Activated CD8-positive, alpha-beta memory T cell treated with anti-CD3 and anti-CD28 coated beads, Interleukin-2, amount 50 U/mL, for 4 hours (primary cell): ENCODE data around the gene RNASE8.

ENCODE experiments used
- DNase-seq: peaks from one replicate; pipeline ENCODE4 v3.0.0-alpha.2; 2020

Gene RNASE8

DNA sequence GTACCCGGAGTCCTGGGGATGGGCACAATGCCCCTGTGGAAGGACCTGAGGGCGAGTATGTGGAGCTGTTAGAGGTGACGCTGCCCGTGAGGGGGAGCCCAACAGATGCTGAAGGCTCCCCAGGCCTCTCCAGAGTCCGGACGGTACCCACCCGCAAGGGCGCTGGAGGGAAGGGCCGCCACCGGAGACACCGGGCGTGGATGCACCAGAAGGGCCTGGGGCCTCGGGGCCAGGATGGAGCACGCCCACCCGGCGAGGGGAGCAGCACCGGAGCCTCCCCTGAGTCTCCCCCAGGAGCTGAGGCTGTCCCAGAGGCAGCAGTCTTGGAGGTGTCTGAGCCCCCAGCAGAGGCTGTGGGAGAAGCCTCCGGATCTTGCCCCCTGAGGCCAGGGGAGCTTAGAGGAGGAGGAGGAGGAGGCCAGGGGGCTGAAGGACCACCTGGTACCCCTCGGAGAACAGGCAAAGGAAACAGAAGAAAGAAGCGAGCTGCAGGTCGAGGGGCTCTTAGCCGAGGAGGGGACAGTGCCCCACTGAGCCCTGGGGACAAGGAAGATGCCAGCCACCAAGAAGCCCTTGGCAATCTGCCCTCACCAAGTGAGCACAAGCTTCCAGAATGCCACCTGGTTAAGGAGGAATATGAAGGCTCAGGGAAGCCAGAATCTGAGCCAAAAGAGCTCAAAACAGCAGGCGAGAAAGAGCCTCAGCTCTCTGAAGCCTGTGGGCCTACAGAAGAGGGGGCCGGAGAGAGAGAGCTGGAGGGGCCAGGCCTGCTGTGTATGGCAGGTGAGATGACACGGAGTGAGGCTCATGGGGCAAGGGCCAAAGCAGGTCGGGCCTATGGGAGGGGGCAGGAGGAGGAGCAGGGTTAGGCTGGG is 17.0 kb downstream of the RNASE8 start:
- no peak for DNase-seq

DNA sequence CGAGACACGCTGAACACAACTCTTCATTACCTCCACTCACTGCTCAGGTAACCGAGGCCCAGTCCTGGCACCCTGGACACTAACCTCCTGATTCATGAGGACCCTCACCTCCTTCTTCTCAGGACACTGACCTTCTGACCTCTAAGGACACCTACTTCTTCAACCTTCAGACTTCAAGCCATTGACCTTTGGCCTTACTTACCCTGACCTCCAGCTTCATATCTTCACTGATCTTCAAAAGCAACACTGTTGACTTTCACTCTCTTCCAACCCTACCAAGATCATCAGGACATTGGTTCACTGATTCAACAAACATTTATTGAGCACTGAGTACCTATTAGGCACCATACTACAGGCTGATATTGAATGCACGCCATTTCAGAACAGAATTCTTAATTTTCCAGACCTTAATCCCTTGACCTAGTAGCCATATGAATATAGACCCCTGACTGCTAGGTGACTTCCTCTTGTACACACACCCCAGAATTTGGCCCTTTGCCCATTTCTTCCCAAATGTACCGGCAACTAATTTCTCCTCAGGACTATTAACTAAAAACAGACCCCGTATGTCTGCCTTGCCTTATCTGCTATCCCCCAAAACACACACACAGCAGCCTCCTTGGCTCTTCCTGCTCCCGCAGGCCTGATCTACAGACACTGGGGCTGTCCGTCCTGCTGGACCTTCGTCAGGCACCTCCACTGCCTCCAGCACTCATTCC is 18.3 kb downstream of the RNASE8 start:
- DNase-seq = no peak

DNA sequence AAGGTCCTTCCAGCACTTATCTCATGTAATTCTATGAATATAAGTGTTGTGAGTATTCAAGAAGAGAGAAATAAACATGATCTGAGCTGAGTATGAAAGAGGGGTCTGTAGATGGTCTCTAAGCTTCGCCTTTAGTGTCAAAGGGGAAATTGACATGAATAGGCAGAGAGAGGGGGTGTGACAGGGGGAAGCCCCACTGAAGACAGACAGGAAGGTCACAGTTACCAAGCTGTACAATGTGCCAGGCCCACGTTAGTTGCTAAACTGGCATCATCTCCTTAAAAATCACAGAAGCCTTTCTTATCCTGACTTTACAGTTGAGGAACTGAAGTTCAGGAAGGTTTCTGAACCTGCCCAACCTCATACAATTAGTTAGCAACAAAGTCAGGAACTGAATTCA is 20.1 kb downstream of the RNASE8 start:
- no peak for DNase-seq

DNA sequence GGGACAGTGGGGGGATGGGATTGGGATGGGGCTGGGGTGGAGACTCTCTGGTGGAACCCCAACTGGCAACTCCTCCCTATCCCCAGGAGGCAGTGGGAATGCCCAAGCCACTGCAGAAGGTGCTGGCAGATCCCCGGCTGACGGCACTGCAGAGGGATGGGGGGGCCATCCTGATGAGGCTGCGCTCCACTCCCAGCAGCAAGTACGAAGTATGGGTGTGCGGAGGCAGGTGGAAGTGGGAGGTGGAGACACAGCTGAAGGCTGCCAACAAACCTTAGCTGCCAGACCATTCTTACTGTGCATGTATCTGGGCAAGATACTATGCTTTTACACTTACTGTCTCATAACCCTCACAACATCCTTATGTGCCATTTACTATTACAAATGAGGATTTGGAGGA is 20.7 kb downstream of the RNASE8 start:
- no peak for DNase-seq

DNA sequence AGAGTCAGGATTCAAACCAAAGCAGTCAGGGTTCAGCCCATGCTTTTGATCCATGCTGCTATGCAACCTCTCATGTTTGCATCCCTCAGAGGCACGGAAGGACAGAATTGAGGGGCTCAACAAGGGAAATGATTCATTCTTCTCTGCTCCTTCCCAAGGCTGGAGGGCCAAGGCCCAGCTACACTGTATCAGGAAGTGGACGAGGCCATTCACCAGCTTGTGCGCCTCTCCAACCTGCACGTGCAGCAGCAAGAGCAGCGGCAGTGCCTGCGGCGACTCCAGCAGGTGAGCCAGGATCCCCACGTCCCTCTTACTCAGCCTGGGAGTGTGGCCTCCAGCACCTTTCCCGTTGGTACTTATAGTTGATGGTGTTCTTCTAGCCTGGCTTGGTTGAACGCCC is 21.1 kb downstream of the RNASE8 start:
- no peak for DNase-seq

DNA sequence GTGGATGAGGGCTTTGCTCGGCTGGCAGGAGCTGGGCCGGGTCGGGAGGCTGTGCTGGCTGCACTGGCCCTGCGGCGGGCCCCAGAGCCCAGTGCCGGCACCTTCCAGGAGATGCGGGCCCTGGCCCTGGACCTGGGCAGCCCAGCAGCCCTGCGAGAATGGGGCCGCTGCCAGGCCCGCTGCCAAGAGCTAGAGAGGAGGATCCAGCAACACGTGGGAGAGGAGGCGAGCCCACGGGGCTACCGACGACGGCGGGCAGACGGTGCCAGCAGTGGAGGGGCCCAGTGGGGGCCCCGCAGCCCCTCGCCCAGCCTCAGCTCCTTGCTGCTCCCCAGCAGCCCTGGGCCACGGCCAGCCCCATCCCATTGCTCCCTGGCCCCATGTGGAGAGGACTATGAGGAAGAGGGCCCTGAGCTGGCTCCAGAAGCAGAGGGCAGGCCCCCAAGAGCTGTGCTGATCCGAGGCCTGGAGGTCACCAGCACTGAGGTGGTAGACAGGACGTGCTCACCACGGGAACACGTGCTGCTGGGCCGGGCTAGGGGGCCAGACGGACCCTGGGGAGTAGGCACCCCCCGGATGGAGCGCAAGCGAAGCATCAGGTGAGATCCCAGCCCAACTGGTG is 24.0 kb downstream of the RNASE8 start:
- no peak for DNase-seq

DNA sequence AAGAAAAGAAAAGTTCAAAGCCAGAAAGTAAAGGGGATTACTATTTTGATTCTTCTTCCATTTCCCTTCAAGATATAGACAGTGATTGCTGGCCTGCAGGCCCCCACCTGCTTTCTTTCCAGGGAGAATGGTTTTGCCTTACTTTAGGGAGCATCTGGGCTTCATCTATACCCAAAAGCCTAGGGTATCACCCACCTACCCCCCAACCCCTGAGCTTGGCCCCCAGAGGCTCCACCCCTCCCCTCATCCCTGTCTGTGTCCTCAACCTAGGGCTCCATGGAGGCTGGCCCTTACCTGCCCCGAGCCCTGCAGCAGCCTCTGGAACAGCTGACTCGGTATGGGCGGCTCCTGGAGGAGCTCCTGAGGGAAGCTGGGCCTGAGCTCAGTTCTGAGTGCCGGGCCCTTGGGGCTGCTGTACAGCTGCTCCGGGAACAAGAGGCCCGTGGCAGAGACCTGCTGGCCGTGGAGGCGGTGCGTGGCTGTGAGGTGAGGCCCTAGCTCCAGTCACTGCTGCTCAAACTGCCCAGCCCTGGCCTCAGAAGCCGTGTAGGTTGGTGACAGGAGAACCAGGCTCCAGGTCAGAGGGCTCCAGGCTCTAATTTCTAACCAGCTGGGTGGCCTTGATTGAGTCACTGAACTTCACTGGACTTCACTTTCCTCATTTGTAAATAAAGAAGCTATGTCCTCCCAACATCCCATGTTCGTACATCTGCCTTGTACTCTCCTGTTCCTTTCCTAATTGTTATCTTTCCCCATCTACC is 26.1 kb downstream of the RNASE8 start:
- no peak for DNase-seq

DNA sequence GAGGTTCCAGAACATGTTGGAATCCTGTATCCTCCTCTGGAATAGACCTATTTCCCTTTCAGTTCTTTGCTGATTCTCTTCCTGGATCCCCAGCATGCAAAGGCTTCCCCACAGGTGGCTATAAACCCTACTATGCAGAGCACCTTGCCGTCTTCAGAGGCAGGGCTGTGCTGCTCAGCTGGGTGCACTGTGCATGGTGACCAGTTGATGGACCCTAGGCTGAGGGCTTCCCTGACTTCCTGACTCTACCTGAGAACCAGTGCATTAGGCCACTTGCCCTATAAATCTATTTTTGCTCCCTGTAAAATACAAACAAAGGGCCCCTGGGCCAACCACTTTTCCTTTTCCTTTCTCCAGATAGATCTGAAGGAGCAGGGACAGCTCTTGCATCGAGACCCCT is 26.8 kb downstream of the RNASE8 start:
- DNase-seq = no peak

DNA sequence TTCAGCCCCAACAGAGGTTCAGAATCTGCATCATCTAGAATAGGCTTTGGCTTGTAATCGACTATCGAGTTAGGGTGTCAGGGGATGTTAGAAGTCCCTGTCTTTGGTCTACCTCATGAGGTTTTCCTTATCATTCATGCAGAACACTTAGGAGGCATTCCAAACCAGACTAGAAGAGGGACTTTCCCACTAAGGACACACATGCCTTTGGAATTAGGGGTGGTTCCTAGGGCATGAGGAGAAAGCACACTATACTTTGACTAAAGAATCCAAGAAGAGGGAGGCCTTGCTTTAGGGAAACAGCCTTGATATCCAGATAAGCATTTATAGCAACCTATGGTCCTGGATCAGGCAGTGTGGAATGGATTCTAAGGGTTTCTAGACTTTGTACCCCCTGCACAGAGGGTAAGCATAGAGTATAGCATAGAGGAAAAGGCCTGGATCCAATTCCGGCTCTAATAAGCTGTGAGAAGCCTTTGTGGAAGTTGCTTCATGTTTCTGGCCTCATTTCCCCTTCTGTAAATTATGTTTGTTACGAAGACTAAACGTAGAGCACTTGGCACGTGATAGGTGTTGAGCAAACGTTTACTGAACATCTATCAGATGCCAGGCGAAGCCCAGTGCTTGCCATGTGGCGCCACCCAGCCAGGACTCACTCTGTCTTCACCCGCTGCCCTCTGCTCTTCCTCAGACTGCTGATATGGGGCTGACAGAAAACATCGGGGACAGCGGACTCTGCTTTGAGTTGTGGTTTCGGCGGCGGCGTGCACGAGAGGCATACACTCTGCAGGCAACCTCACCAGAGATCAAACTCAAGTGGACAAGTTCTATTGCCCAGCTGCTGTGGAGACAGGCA is 27.6 kb downstream of the RNASE8 start:
- no peak for DNase-seq

DNA sequence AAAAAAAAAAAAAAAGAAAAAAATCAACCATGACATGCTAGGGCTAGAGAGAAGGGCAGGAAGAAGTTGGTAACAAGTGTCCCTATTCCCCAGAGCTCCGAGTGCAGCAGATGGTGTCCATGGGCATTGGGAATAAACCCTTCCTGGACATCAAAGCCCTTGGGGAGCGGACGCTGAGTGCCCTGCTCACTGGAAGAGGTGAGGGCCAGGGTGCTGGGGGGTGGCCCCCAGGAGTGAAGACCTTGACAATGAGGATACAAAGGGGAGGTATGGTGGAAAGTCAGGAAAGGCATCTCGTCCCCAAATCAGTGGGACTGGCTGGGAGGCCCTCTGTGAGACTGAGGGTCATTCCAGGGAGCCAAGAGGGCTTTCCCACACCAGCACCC is 29.3 kb downstream of the RNASE8 start:
- no peak for DNase-seq

DNA sequence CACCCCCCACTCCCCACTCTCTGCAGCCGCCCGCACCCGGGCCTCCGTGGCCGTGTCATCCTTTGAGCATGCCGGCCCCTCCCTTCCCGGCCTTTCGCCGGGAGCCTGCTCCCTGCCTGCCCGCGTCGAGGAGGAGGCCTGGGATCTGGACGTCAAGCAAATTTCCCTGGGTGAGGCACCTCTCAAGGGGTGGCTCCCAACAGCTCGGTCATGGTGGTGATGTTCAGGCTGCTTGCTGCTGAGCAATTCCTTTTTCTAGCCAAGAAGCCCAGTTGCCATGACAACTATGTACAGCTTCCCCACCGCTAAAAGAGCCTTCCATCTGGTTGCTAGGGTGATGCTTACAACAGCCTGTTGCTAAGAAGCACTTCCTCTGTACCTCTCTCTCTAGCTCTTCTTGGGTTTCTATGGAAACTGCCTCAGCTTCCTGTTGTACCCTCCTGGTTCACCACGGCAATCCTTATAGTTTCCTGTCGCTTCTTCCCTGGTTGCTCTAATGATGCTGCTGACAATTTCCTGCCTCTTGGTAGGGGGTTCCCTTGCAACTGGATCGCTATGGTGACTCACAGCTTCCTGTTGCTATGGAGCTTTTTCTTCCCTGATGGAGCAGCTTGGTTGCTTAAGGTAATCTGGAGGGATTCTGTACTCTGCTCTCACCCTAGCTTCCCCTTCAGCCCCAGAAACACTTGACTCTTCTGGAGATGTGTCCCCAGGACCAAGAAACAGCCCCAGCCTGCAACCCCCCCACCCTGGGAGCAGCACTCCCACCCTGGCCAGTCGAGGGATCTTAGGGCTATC is 29.9 kb downstream of the RNASE8 start:
- no peak for DNase-seq

DNA sequence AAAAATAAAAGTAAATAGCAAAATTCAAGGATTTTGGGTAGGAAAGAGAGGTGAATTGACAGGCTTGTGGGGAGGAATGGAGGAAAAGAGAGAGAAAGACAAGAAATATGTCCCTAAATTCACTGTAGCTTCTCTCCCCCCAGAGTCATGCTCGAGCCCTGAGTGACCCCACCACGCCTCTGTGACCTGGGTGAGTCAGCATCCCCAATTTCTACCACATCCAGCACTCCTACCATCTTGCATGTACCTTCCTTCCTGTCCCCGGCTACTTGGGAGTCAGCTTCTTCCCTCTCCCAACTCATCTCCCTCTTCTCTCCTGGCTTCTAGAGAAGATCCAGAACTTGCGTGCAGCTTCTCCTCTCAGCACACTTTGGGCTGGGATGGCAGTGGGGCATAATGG is 31.1 kb downstream of the RNASE8 start:
- DNase-seq = no peak

DNA sequence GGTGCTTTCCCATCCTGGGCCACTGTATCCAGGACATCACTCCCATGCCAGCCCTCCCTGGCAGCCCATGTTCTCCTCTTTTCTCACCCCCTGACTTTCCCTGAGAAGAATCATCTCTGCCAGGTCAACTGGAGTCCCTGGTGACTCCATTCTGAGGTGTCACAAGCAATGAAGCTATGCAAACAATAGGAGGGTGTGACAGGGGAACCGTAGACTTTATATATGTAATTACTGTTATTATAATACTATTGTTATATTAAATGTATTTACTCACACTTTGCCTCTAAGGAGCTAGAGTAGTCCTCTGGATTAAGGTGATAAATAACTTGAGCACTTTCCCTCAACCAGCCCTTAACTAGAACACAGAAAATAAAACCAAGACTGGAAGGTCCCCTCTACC is 31.6 kb downstream of the RNASE8 start:
- no peak for DNase-seq

DNA sequence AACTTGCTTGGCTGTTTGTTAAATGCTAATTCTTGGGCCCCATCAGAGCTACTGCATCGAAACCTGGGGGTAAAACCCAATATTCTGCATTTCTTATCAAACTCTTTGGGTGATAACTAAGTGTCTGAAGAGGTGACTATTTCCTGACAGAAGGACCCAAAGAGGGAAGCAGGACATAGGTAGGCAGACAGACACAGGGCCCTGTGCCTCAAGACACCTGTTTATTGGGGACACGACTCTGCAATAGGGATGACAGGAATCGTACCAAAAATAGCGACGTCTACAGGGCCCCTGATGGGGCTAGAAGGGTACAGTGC is 32.2 kb downstream of the RNASE8 start:
- DNase-seq = no peak

DNA sequence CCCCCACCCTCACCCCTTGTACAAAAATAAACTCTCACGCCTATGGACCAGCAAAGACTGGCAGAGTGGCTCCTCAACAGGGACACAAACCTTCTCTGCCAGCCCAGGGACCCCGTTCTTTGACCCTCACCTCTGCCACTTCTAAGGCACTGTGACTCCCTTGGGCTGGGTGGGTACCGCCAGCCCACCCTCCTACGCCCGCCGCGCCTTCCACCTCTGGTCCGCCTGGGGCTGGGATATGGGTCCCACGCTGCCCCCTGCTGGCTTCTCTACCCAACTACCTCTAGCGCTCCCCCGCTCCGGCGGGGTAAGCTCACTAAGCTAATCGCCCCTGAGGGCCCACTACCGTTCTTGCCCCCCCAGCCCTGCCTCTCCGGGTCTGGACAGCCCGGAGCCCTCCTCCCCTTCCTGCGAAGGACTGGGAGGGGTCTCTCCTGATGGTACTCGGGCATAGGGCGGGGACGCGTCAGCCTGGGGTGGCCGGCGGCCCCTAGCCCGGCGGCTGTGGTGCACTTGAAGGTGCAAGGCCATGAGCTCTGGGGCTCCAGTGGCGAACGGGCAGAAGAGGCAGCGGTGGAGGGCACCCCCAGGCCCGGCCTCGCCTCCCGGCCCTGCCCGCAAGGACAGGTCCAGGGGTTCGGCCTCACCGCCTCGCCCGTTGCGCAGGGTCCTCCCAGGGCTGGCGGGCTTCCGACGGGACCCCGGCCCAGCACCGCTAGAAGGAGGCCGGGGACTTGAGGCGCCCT is 32.7 kb downstream of the RNASE8 start:
- no peak for DNase-seq

DNA sequence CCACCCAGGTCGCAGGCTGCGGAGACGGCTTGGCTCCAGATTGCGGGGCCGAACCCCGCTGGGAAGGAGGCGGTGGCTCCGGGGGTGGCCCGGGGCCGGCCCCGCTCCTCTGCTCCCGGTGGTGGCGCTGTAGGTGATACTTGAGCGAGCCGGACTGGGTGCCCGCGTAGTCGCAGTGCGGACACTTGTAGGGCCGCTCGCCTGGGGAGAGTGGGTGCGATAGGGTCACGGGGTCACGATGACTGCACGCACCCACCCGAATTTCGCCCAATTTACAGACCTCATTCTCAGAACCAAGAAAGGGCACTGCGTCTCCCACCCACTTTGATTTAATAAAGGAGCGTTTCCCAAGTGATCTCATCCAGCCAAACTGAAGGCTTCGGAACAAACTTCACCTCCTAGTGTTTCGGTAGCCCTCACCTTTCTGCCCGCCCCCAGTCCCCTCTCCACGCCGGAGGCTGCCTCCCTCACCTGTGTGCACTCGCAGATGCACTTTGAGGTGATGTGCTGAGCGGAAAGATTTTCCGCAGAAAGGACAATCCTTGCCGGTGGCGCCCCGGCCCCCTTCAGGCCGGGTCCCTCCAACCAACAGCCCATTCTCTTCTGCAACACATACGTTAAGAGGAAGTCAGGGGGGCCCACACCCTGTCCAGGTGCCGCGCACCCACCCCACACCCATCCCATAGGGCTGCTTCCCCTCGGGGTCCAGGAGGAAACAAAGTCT is 33.5 kb downstream of the RNASE8 start:
- no peak for DNase-seq

DNA sequence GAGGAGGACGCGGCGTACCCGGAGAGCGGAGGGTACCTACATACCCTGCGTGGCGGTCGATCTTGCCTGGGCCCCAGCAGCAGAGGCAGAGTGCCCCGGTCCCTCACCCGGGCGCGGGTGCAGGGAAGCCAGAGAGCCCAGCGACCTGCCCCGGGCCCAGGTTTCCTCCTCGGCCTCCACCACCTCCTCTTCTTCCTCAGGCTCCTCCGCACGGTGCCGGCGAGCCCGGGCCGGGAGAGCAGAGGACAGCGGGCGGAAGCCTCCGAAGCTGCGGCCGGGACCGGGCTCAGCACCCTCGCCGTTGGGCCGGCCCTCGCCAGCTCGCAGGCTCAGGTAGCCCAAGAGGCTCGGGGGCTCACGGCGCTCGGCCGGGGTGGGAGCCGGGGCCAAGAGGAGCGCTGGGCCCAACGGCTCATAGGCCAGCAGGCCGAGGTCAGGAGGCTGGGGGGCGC is 34.2 kb downstream of the RNASE8 start:
- no peak for DNase-seq

DNA sequence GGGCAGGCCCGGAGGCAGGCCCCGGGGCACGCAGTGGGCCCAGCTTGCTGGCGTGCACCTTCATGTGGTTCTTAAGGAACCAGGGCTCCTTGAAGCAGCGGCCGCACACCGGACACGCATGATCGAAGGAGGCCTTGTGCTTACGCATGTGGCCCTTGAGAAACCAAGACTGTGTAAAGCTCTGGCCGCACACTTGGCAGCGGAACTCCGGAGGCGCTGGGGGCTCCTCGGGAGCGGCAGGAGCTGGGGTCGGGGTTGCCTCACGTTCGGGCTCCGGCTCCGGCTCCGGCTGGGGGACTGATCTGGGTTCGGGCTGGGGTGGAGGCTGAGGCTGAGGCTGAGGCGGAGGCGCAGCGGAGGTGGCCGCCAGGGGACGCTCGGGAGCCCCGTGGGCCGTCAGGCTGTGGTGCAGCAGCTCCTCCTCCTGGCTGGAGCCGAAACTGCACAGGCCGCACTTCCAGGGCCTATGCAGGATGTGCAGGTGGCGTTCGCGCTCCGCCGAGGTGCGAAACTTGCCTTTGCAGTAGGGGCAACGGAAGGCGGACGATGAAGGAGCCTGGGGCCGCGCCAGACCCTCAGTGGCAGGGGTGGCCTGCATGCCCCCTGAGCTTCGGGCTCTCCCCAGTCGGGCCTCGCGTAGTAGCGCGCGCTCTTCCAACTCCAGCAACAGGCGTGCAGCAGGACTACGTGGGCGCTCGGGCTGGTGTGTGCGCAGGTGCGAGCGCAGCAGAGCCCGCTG is 34.8 kb downstream of the RNASE8 start:
- DNase-seq = peak; percentile 94

DNA sequence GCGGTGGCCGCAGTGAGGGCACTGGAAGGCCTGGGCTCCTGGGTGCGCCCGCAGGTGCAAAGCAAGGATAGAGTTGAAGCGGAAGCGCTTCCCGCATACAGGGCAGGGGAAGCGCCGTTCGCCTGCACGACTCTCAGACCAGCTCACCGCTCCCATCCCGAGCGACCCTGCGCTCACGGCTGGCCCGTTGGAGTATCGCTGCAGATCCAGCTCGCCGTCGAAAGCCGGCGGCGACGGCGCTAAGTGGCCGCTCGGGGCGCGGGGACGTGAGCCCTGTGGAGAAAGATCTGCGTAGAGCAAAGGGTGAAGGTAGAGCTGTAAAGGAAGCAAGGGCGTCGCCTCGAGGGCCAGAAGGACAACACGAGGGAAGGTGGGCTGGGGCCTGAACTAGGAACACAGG is 35.4 kb downstream of the RNASE8 start:
- no peak for DNase-seq
